Right lobe of liver (tissue), 6 donors: ENCODE measurements around the gene CNBD2. TPM values are rescaled to one million over a fixed set of nuclear protein-coding genes. Genes with fewer than 3 reads are reported as not detected.

Experiments used
- ATAC-seq, 4 donors: fragments of 200-7000 bp; cut with Tn5 transposase; one replicate each; pipeline ENCODE4 v1.9.1; 2020; ENCODE audit warnings: mild to moderate bottlenecking in 4 of 4, moderate library complexity in 4 of 4
- DNase-seq, 3 donors: peaks; one replicate each; pipeline ENCODE4 v3.0.0-alpha.2; 2020
- H3K27ac ChIP-seq, 3 donors: fragments of 200-600 bp; one replicate each; pipeline ENCODE4 v1.8.0; 2022
- H3K27me3 ChIP-seq, 2 donors: fragments of 200-600 bp; one replicate each; pipeline ENCODE4 v1.8.0; 2022
- H3K36me3 ChIP-seq, 4 donors: fragments of 200-600 bp; sonication (generic) in 1 of 4; one replicate each; pipeline versions ENCODE4 v1.5.1 to v1.8.0; 2017 to 2022; ENCODE audit warnings: control low read depth in 1 of 4
- H3K4me1 ChIP-seq, 4 donors: fragments of 200-600 bp; sonication (generic) in 1 of 4; one replicate each; pipeline versions ENCODE4 v1.5.1 to v1.8.0; 2017 to 2022; ENCODE audit warnings: control low read depth in 1 of 4
- H3K4me3 ChIP-seq, 3 donors: fragments of 200-600 bp; one replicate each; pipeline ENCODE4 v1.8.0; 2022
- H3K9me3 ChIP-seq, 4 donors: fragments of 200-600 bp; sonication (generic) in 1 of 4; one replicate each; pipeline versions ENCODE4 v1.5.1 to v1.8.0; 2017 to 2022; ENCODE audit warnings: control low read depth in 1 of 4
- POLR2A ChIP-seq: fragments of 450-650 bp; IDR thresholded peaks from one replicate; pipeline ENCODE4 v1.6.1; 2017; ENCODE audit warnings: antibody characterized with exemption, mild to moderate bottlenecking
- WGBS: methylation state at CpG from one replicate; pipeline ENCODE4 v1.1.6; 2018; ENCODE audit warnings: low coverage, low lambda C conversion rate; ENCODE audit not compliant: insufficient coverage; ENCODE audit errors: missing lambda C conversion rate; 5-methylcytosine and 5-hydroxymethylcytosine counted together
- intact Hi-C, 2 donors: fragments of 100-400 bp; cut with DNase I; formaldehyde crosslinking; loops; one replicate each; pipeline versions ENCODE4 v1.11.2 to v1.14.1; 2022
- total RNA-seq, 6 experiments: library from RNA; depleted of rRNA in 2 of 6; stranded (reverse); fragments of >200 nt in 2 of 6; fragmentation: NEBNext Ultra II Directional in 3 of 6; extraction: Animal tissue kit (Norgen Biotek cat#: 25700) in 3 of 6; gene quantifications; one replicate each; pipeline versions ENCODE4 v1.1.0 to v1.2.4, GENCODE V29; 2016 to 2023
- TF ChIP-seq, protein P1 (sequence below), 4 donors: fragments of 200-600 bp in 3 of 4; fragments of 450-650 bp in 1 of 4; IDR thresholded peaks; one replicate each; pipeline versions ENCODE4 v1.5.1 to v1.8.0; 2016 to 2022; ENCODE audit warnings: antibody characterized with exemption in 4 of 4, mild to moderate bottlenecking in 2 of 4
- donor health status: DM: no; HTN: yes; CAD: no.
- donor health status: DM: no; HTN: no; CAD: no.
- donor health status: DM: no; HTN: no; CAD: no.
- donor health status: DM: no; HTN: yes; CAD: no.
- donor health status: DM: no; HTN: yes; CAD: no.

Gene CNBD2
- total RNA-seq, 6 experiments from 2014 or later: 1.6 to 2.2 (median 1.9) TPM

DNA sequence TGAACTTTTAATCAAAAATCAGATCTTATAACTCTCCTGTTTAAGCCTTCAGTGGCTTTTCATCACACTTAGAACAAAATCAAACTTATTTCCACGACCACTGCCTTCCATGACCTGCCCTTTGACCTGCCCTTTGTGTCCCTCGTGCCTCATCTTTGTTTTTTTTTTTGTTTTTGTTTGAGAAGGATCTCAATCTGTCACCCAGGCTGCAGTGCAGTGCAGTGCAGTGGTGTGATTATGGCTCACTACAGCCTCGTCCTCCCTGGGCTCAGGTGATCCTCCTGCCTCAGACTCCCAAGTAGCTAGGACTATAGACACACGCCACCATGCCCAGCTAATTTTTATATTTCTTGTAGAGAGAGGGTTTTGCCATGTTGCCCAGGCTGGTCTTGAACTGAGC lies 86.8 kb downstream of the CNBD2 start:
- Histone ChIP-seq H3K36me3 (no peaks in the 10 kb centered on the region), H3K27ac (no peak overlapping the region), H3K4me3 (no peak overlapping the region), H3K9me3 (no peaks in the 10 kb centered on the region), H3K4me1 (peaks cover 0 to 3% (median 0%) of the 10 kb centered on the region in 4 donors), H3K27me3 (no peaks in the 10 kb centered on the region)
- TF ChIP-seq, protein P1, sequence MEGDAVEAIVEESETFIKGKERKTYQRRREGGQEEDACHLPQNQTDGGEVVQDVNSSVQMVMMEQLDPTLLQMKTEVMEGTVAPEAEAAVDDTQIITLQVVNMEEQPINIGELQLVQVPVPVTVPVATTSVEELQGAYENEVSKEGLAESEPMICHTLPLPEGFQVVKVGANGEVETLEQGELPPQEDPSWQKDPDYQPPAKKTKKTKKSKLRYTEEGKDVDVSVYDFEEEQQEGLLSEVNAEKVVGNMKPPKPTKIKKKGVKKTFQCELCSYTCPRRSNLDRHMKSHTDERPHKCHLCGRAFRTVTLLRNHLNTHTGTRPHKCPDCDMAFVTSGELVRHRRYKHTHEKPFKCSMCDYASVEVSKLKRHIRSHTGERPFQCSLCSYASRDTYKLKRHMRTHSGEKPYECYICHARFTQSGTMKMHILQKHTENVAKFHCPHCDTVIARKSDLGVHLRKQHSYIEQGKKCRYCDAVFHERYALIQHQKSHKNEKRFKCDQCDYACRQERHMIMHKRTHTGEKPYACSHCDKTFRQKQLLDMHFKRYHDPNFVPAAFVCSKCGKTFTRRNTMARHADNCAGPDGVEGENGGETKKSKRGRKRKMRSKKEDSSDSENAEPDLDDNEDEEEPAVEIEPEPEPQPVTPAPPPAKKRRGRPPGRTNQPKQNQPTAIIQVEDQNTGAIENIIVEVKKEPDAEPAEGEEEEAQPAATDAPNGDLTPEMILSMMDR (IDR thresholded peaks at IDR 0.05): no peak
- TF ChIP-seq POLR2A: no peak
- WGBS: 63% methylated on average over 4 of the region's 4 CpGs
- ATAC-seq (no peak), DNase-seq (no peak)
- intact Hi-C loops: no loop called here

GRCh38 chr20:36060676-36061075 lies 92.3 kb downstream of the CNBD2 start:
- Histone ChIP-seq H3K27ac (no peak overlapping the region), H3K36me3 (no peaks in the 10 kb centered on the region), H3K4me1 (peaks cover 0 to 1% (median 0%) of the 10 kb centered on the region in 4 donors), H3K9me3 (no peaks in the 10 kb centered on the region), H3K27me3 (no peaks in the 10 kb centered on the region), H3K4me3 (no peak overlapping the region)
- TF ChIP-seq POLR2A: no peak
- TF ChIP-seq, protein P1 (IDR thresholded peaks at IDR 0.05): no peak
- DNase-seq (no peak), ATAC-seq (no peak)
- WGBS: 83% methylated on average over 1 of the region's 1 CpG
- intact Hi-C loops: no loop called here

- WGBS: 14% methylated on average over 1 of the region's 1 CpG
- Histone ChIP-seq H3K27ac (no peak overlapping the region), H3K36me3 (no peaks in the 10 kb centered on the region), H3K27me3 (no peaks in the 10 kb centered on the region), H3K4me1 (peaks cover 0 to 7% (median 0%) of the 10 kb centered on the region in 4 donors), H3K4me3 (no peak overlapping the region), H3K9me3 (no peaks in the 10 kb centered on the region)
- ATAC-seq: no peak
- DNase-seq: no peak
- no peak for TF ChIP-seq POLR2A
- TF ChIP-seq, protein P1 (IDR thresholded peaks at IDR 0.05): no peak
- intact Hi-C loops: no loop called here
Measured at GRCh38 chr20:36061754-36062153, 93.4 kb downstream of the CNBD2 start.

DNA sequence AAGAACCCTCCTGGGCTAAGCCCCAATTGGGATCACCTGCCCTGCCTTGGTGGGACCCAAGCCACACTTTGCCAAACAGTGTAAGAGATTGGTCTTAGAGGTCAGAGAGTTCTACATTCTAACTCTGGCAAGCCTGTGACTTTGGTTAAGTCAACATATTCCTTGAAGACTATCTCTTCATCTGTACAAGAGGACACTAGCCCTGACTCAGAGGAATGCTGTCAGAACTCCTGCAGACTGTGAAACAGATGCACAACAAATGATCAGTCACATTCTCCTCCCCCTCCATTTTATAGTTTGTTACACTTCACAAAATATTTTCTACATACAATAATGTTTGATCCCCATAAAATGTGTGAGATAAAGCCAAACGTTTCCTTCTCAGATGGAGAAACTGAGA lies 94.4 kb downstream of the CNBD2 start:
- no peak overlapping the region for H3K4me3 ChIP-seq
- intact Hi-C loops: no loop called here
- 56% methylated on average over 1 of the region's 1 CpG for WGBS
- TF ChIP-seq, protein P1 (IDR thresholded peaks at IDR 0.05): no peak
- no peak for TF ChIP-seq POLR2A
- H3K27me3 ChIP-seq: no peaks in the 10 kb centered on the region
- H3K9me3 ChIP-seq: no peaks in the 10 kb centered on the region
- no peaks in the 10 kb centered on the region for H3K36me3 ChIP-seq
- peaks cover 0 to 7% (median 0%) of the 10 kb centered on the region in 4 donors for H3K4me1 ChIP-seq
- no peak for DNase-seq
- H3K27ac ChIP-seq: no peak overlapping the region
- no peak for ATAC-seq
